ENCODE measurements around the gene OR2A12.
"Not testable (repeated sequence)": the region's sequence is repeated elsewhere in the genome, so short reads cannot be mapped to it uniquely, and the experiment has no call there.

The OR2A12 gene, protein sequence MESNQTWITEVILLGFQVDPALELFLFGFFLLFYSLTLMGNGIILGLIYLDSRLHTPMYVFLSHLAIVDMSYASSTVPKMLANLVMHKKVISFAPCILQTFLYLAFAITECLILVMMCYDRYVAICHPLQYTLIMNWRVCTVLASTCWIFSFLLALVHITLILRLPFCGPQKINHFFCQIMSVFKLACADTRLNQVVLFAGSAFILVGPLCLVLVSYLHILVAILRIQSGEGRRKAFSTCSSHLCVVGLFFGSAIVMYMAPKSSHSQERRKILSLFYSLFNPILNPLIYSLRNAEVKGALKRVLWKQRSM

DNA sequence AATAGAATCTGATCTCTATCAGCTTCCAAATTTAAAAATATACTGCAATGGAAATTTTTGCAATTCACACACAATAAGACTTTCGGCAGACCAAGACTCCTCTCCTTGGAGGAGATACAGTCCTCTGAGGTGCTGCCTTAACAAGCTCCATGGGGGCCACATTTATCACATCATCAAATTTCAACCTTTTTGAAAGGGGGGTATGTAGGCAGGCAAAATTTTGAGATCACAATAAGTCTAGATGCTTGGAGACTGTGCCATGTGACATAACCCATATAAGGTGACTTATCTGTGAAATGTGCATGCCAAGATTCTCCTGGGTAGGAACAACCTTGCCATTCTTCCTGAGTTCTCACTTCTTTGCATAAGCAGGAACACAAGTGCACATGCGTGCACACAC is at the start of gene OR2A12:
Gene OR2A12, plus strand, starts transcription at position 301 of the 400 bp plus-strand sequence. CDS start 8,830 bp downstream, outside the sequence.
- DNase-seq = no peak

DNA sequence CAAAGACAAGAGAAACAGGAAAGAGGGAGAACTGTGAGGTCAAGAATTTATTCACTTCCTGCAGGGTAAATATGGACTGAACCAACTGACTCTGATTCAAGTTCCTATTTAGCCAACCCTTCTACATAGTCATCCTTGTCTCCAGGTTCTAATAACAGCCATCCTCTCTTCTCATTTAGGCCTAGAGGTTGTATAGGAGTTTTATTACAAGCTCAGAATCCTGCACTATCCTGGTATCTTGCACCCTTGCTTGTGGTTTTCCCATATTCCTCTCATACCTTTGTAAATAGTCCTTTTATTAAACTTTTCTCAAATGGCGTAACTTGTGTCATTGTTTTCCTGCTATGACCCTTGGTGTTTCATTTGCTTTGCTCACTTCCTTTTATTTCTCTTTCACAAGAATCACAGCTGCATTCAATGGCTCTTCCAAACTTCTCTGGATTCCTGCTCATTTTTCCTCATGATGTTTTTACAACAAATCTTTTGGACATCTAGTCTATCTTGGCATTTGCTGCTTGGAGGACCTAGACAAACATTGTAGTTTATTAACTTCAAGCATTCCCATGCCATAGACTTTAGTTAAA is 49.7 kb upstream of the OR2A12 start:
- no peak for DNase-seq

DNA sequence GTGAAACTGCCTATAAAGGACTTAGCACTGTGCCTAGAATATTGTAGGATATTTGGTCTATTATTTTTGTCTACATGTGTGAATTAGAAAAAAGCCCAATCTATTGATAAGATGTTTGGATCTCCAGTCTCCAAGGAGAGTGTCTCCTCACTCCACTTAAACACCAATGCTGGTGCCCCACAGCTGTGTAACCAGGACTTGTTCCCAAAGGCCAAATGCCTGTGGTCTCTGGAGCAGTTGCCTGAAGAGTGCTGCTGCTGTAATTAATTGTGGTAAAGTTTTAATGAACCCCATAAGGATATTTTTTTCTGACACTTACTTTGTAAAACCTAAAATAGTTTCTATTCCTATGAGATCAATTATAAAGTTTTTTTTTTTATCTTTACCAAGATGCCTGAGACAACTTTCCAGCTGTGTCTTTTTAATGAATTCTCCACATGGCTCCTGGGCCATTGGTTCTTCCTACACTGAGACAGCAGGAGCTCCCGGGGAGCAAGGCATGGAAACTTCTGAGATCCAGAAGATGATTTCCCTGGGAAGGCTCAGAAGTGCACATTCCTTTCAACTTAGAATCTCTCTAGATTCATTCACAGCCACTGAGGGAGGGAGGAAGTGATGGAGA is 48.6 kb upstream of the OR2A12 start:
- no peak for DNase-seq

DNA sequence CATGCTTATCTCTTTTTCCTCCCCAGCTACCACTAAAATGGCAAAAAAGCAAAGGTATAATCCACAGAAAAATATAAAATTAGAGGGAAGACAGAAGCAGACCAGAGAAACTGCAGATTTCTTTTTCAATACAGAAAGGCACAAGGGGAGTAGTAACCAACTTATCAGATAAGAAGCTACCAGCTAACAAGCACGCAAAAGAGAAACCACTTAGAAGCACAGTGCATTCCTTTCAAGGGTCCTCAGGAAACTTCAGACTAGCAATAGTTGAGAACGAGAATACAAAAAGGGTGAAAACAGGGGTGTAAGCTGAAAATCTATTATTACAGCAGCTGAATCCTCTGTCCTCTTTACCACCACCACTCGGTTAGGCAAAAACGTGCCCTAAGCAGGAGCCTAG is 47.2 kb upstream of the OR2A12 start:
- DNase-seq = no peak

DNA sequence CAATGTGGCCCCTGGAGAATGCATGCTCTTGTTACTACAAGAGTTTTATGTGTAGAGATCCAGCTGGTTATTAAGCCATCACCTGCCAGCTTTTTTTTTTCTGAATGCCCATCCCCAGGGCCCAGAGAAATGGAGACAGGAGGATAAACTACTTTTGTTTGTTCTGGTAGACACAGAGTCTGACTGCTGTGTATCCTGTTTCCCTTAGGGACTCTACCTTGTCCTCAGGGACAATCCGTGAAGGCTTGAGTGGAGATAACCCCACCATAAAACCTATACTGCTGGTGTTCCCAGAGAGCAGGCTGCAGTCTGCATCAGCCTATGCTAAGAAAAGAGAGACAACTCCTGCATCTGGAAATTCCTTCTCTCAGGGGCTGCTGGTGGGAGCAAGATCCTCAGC is 37.4 kb upstream of the OR2A12 start, which contains the start of gene OR2A5:
Gene OR2A5, plus strand, starts transcription at position 301 of the 400 bp plus-strand sequence. CDS start 1,454 bp downstream, outside the sequence.
- DNase-seq = no peak

DNA sequence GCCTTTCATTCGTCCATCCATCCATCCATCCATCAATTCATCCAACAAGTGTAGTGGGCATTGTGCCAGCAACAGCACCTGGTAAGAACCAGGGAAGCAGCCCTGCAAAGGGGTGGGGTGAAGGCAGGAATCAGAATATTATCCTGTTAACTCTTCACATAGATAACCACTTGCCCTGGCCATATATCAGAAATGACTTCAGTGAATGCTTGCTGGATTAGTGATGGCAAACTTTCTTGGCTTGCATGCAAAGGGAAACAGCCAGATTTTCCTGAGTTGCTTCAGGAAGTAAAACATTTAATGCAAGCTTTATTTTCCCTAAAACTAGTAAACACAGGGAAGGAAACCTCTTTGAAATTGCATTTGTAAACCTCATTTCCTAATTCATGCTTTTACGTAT is 36.6 kb upstream of the OR2A12 start:
- DNase-seq = no peak

DNA sequence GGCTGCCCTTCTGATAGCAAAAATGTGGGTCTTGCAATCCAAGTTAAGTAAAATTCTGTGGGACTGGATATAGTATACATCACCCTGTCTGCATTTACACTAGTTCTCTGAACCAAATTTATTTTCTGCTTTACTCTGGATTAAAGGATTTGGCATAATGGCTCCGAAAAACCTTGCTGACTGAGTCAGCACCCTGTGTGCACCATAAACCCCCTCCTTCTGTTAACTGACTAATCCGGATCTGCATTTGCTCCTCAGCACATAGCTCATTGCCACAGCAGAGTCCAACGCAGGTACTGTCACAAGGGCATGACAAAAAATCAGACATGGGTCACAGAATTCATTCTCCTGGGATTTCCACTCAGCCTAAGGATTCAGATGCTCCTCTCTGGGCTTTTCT is 36.0 kb upstream of the OR2A12 start:
- no peak for DNase-seq

DNA sequence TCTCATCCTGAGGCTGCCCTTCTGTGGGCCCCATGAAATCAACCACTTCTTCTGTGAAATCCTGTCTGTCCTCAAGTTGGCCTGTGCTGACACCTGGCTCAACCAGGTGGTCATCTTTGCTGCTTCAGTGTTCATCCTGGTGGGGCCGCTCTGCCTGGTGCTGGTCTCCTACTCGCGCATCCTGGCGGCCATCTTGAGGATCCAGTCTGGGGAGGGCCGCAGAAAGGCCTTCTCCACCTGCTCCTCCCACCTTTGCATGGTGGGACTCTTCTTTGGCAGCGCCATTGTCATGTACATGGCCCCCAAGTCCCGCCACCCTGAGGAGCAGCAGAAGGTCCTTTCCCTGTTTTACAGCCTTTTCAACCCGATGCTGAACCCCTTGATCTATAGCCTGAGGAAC is 35.2 kb upstream of the OR2A12 start:
- DNase-seq = not testable (repeated sequence)

- DNase-seq = no peak
These were observed 28.1 kb upstream of the OR2A12 start for GRCh38 chr7:144057954-144058353.

GRCh38 chr7:144063710-144064109 is 22.4 kb upstream of the OR2A12 start:
- no peak for DNase-seq

GRCh38 chr7:144069511-144069910 is 16.6 kb upstream of the OR2A12 start, which contains the start of gene OR2A25:
TSS of gene OR2A25 (plus strand) at chr7:144069811. CDS start at chr7:144074220, 4,409 bp downstream.
- no peak for DNase-seq

DNA sequence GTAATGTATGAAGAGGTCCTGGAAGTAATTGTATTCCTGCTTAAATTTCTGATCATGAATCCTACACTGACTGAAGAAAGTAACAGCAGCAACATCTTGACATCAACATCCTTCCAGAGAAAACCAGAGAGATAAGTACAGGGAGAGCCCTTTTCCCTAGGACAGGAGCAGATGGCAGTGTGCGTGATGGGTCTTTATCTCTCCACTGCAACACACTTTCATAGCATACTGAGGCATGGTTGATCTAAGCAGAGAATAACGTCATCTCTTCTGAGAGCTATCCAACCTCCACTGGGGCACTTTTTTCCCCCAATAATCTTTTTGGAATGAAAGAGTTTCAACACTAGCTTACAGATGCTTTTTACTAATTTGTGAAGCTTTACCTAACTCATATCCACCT is 16.1 kb upstream of the OR2A12 start:
- no peak for DNase-seq

- DNase-seq = no peak
These were observed 11.7 kb upstream of the OR2A12 start for GRCh38 chr7:144074374-144074773.

DNA sequence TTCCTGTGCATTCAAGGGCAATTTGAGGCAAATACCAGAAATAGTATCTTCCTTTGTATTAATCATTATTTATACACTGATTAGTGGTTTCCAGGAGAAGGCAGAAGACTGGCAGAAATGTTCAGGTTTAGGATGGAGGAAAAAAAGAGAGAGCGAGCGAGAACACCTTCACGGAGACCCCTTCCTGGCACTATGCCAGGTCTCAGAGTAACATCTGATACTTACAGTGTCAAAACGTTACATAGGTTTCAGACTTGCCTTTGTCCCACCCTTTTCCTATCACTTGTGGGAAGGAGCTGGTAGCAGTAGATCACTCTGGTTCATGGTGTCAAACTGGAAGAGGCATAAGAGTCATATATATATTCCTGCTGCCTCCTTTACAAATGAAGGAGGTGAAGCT is 652 bp downstream of the OR2A12 start:
- no peak for DNase-seq

- no peak for DNase-seq
These were observed 1.2 kb downstream of the OR2A12 start for GRCh38 chr7:144087230-144087629.

- DNase-seq = no peak
These were observed 4.6 kb downstream of the OR2A12 start for GRCh38 chr7:144090667-144091066.

DNA sequence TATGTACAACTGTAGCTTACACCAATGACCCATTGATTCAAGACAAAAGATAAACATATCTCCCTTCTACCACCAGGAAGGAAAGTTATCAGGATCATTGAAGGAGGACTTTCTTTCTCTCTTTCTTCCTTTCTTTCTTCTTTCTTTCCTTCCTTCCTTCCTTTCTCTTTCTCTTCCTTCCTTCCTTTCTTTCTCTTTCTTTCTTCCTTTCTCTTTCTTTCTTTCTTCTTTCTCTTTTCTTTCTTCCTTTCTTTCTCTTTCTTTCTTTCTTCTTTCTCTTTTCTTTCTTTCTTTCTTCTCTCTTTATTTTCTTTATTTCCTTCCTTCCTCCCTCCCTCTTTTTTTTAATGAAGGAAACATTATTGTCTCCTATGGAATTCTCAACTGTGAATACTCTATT is 12.7 kb downstream of the OR2A12 start:
- no peak for DNase-seq

DNA sequence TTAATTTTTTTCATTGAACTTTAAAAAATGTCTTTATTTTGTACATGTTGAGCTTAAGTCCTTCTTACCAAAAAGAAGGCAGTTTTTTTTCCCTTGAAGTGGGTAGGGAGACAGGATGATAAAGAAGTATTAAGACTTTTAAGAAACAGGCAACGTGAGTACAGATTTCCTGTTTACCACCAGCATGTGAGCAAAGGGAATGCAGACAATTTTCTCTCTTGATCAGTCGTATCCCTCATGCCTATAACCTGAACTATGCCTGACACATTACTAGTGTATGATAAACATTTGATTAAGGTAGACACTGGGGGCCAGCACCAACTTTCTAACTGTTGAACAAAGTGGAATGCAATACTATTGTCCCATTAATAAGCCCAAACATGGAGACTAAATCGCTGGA is 14.5 kb downstream of the OR2A12 start:
- DNase-seq = no peak

DNA sequence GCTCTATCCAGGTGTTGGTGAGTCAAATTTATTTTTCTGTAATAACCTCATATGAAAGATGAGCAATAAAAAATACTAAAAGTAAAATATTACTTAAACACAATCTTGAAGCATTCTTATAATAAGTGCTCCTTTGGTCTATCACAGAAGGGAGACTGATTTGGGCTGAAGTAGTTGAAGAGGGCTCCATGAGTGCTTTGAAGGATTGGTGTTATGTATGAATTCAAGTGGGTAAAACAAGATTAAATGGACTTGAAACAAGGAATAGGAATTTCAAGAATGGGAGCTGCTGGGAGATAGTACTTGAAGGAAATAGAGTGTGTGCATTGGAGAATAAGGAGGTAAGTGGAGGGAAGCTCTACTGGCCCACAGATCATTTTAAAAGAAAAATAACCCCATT is 16.0 kb downstream of the OR2A12 start:
- DNase-seq = no peak

DNA sequence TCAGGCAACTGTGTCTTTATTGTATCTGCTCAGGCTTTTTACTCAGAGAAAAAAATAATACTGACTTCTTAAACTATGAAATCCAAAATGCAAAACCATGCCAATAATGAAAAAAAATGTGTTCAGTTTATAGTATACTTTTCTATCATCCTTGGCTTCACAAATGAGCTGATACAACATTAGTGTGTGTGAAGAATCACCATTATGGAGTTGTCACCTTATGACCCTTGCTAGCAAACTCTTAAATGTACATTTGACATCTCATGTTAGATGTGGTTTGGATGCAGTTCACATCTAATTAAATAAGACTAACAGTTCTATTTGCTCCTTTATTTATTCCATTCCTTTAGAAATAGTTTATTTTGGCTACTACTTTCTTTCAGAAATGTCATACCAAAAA is 19.1 kb downstream of the OR2A12 start:
- DNase-seq = no peak

DNA sequence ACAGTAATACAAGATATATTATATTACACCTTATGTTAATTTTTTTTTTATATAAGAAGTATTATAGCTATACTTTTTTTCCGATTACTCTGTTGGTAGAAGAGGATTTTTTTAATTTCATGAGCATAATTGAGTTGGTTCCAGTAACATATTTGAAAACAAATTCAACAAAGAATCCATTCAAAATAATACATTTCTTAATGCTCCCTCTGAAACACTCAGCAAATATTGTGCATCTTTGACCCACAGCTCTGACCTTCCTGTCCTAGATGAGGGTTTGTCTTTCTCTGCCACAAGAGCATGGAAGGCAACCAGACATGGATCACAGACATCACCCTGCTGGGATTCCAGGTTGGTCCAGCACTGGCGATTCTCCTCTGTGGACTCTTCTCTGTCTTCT is 23.2 kb downstream of the OR2A12 start, which contains the start of gene OR2A2:
Gene OR2A2, plus strand, starts transcription at position 301 of the 400 bp plus-strand sequence. Its CDS starts 0 bp downstream, at position 301.
- DNase-seq = no peak

- no peak for DNase-seq
These were observed 24.2 kb downstream of the OR2A12 start for GRCh38 chr7:144110272-144110671.

DNA sequence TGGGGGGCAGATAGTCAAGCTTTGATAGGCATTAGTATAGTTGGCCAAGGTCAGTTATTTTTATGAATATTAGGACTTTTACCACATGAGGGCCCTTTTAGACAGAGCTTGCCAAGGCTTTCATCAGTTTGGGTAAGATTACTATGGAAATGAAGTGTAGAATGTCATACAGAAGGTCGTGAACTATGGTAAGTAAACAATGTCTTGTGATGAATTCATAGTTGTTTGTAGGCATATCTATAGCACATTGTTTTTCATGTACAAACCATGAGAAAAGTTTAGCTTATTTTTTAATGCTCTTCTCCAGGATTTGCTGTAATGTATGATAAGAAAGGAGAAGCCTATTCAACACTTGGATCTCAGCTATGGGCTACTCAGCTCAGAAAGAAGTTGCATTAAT is 27.6 kb downstream of the OR2A12 start:
- no peak for DNase-seq

DNA sequence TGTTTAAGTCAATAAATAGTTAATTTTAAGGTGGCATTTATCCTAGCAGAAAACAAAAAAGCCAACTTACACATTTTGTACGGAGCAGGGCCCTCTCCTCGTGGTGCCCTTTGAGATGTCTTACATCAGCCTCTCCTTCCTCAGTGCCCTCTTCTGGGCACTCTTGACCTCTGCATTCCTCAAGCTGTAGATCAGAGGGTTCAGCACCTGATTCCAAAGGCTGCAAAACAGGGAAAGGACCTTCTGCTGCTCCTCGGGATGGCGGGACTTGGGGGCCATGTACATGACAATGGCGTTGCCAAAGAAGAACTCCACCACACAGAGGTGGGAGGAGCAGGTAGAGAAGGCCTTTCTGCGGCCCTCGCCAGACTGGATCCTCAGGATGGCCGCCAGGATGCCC is 32.3 kb downstream of the OR2A12 start:
- DNase-seq = no peak

All from CD4-positive, alpha-beta T cell treated with Interleukin-4 for 1 hour (primary cell).